ENCODE measurements around the gene SORBS2.

GRCh38 chr4:185773419-185773818 is 38.6 kb downstream of the SORBS2 start:
- TF ChIP-seq CTCF (IDR thresholded peaks at IDR 0.05; ENCODE audit: borderline replicate concordance, extremely low read depth, low read length, poor library complexity, severe bottlenecking) (no peak), EZH2 (IDR thresholded peaks at IDR 0.05; ENCODE audit: borderline replicate concordance, low read depth, low read length, severe bottlenecking) (no peak)

All from DND-41 (cell line).